ENCODE measurements around the gene SNX27. TPM values are rescaled to one million over a fixed set of nuclear protein-coding genes. Genes with fewer than 3 reads are reported as not detected.
"Not testable (repeated sequence)": the region's sequence is repeated elsewhere in the genome, so short reads cannot be mapped to it uniquely, and the experiment has no call there.

SNX27 gene
- total and polyA plus RNA-seq, 12 donors, result 6.5 to 37.8 (median 32.2) TPM

DNA sequence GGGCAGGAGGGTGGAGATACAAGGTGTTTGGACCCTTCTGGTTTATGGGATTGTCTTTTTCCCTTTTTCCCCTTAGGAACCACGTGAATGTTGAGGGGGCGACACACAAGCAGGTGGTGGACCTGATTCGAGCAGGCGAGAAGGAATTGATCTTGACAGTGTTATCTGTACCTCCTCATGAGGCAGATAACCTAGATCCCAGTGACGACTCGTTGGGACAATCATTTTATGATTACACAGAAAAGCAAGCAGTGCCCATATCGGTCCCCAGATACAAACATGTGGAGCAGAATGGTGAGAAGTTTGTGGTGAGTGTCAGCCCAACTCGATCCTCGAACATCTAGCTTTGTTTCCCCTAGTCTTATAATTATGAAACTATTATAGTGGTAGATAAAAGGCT, 27.0 kb downstream of the SNX27 start:
- peaks cover 5 to 41% (median 27%) of the 10 kb centered on the region in 9 donors for H3K4me1 ChIP-seq
- no peak overlapping the region for H3K4me3 ChIP-seq
- H3K36me3 ChIP-seq, result peaks cover 0 to 20% (median 0%) of the 10 kb centered on the region in 9 donors
- intact Hi-C loops (cut with DNase I), result no loop called here
- H3K27ac ChIP-seq, result no peak overlapping the region
- no peak for ATAC-seq
- 59 to 68% methylated on average over 9 of the region's 9 CpGs for WGBS, 2 donors
- no peaks in the 10 kb centered on the region for H3K27me3 ChIP-seq
- TF ChIP-seq, protein P1, sequence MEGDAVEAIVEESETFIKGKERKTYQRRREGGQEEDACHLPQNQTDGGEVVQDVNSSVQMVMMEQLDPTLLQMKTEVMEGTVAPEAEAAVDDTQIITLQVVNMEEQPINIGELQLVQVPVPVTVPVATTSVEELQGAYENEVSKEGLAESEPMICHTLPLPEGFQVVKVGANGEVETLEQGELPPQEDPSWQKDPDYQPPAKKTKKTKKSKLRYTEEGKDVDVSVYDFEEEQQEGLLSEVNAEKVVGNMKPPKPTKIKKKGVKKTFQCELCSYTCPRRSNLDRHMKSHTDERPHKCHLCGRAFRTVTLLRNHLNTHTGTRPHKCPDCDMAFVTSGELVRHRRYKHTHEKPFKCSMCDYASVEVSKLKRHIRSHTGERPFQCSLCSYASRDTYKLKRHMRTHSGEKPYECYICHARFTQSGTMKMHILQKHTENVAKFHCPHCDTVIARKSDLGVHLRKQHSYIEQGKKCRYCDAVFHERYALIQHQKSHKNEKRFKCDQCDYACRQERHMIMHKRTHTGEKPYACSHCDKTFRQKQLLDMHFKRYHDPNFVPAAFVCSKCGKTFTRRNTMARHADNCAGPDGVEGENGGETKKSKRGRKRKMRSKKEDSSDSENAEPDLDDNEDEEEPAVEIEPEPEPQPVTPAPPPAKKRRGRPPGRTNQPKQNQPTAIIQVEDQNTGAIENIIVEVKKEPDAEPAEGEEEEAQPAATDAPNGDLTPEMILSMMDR (IDR thresholded peaks at IDR 0.05), result no peak
- no peaks in the 10 kb centered on the region for H3K9me3 ChIP-seq
- DNase-seq, result no peak

GRCh38 chr1:151639466-151639865, 27.6 kb downstream of the SNX27 start:
- TF ChIP-seq, protein P1 (IDR thresholded peaks at IDR 0.05), result no peak
- Histone ChIP-seq H3K36me3 (peaks cover 0 to 20% (median 0%) of the 10 kb centered on the region in 9 donors), H3K4me1 (peaks cover 5 to 41% (median 27%) of the 10 kb centered on the region in 9 donors), H3K9me3 (no peaks in the 10 kb centered on the region), H3K27me3 (no peaks in the 10 kb centered on the region), H3K27ac (no peak overlapping the region), H3K4me3 (no peak overlapping the region)
- ATAC-seq, result no peak
- WGBS, 2 donors, result 29 to 44% methylated on average over 2 of the region's 2 CpGs
- DNase-seq, result no peak
- intact Hi-C loops (cut with DNase I), result no loop called here

DNA sequence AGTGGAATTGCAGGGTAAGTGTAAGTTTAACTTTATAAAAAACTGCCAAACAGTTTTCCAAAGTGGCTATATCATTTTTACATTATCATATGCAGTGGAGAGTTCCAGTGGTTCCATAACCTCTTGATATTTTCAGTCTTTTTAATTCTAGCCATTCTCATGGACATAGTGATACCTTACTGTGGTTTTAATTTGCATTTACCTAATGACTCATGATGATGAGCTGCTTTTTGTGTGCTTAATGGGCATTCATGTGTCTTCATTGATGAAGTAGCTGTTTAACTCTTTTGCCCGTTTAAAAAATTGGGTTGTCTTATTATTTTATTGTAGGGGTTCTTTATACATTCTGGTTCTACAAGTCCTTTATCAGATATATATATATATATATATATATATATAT, 29.4 kb downstream of the SNX27 start:
- DNase-seq (no peak), ATAC-seq (no peak)
- H3K27ac ChIP-seq, result no peak overlapping the region
- H3K4me3 ChIP-seq, result no peak overlapping the region
- TF ChIP-seq, protein P1 (IDR thresholded peaks at IDR 0.05), result no peak
- H3K9me3 ChIP-seq, result peaks cover 0 to 6% (median 0%) of the 10 kb centered on the region in 11 donors
- intact Hi-C loops (cut with DNase I), result no loop called here
- WGBS, 2 donors, result 92 to 93% methylated on average over 1 of the region's 1 CpG
- peaks cover 0 to 20% (median 0%) of the 10 kb centered on the region in 9 donors for H3K36me3 ChIP-seq
- H3K4me1 ChIP-seq, result peaks cover 5 to 34% (median 27%) of the 10 kb centered on the region in 9 donors
- no peaks in the 10 kb centered on the region for H3K27me3 ChIP-seq

GRCh38 chr1:151643085-151643484, 31.2 kb downstream of the SNX27 start:
- H3K27ac ChIP-seq; H3K4me3 ChIP-seq; H3K9me3 ChIP-seq; H3K27me3 ChIP-seq; ATAC-seq; DNase-seq; intact Hi-C loops (cut with DNase I): not testable (repeated sequence)
- H3K4me1 ChIP-seq, result peaks cover 0 to 22% (median 18%) of the 10 kb centered on the region in 9 donors
- peaks cover 0 to 22% (median 0%) of the 10 kb centered on the region in 9 donors for H3K36me3 ChIP-seq
- 90 to 92% methylated on average over 11 of the region's 11 CpGs for WGBS, 2 donors

DNA sequence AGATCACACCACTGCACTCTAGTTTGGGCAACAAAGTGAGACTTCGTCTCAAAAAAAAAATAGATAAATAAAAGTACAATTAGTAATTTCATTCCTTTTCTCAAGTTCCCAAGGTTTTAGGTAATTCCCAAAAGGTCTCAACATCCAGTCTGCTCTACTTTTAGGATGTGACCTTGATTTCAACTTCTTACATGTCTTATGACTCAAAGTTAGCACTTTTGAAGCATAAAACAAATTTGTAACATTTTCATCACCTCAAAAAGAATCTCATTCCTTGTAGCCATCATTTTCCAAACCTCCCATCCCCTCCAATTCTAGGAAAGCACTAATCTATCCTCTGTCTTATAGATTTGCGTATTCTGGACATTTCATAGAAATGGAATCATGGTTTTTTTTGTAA, 32.2 kb downstream of the SNX27 start:
- 93 to 97% methylated on average over 2 of the region's 2 CpGs for WGBS, 2 donors
- peaks cover 0 to 26% (median 0%) of the 10 kb centered on the region in 9 donors for H3K36me3 ChIP-seq
- intact Hi-C loops (cut with DNase I), result no loop called here
- TF ChIP-seq, protein P1 (IDR thresholded peaks at IDR 0.05), result no peak
- H3K4me1 ChIP-seq, result peaks cover 0 to 12% (median 9%) of the 10 kb centered on the region in 9 donors
- no peak for ATAC-seq
- no peak overlapping the region for H3K27ac ChIP-seq
- no peaks in the 10 kb centered on the region for H3K27me3 ChIP-seq
- DNase-seq, result no peak
- H3K4me3 ChIP-seq, result no peak overlapping the region
- H3K9me3 ChIP-seq, result peaks cover 0 to 6% (median 0%) of the 10 kb centered on the region in 11 donors
